Nucleus accumbens (tissue), 56 donors: ENCODE results near the gene KCNIP1.
"Not testable (repeated sequence)": the region's sequence is repeated elsewhere in the genome, so short reads cannot be mapped to it uniquely, and the experiment has no call there.

Experiments
- DNase-seq, 56 donors: peaks; one replicate each; lab custom pipeline; 2025; lab: John Stamatoyannopoulos, UW

Gene KCNIP1

GRCh38 chr5:170533383-170533782 lies 29.6 kb downstream of the KCNIP1 start:
- DNase-seq, result peak in 1 of 56 donors; percentile 13

GRCh38 chr5:170534177-170534576 lies 30.4 kb downstream of the KCNIP1 start:
- DNase-seq, result no peak

- no peak for DNase-seq
These were observed 31.1 kb downstream of the KCNIP1 start for GRCh38 chr5:170534941-170535340.

GRCh38 chr5:170536525-170536924 lies 32.7 kb downstream of the KCNIP1 start:
- DNase-seq, result no peak

GRCh38 chr5:170537451-170538095 lies 33.8 kb downstream of the KCNIP1 start:
- DNase-seq, result peak in 19 of 56 donors; percentile 16 to 56 (median 28)

- DNase-seq, result no peak
These were observed 34.3 kb downstream of the KCNIP1 start for GRCh38 chr5:170538096-170538465.

- no peak for DNase-seq
These were observed 35.1 kb downstream of the KCNIP1 start for GRCh38 chr5:170538696-170539586.

GRCh38 chr5:170540271-170540670 lies 36.5 kb downstream of the KCNIP1 start:
- no peak for DNase-seq

GRCh38 chr5:170541146-170541769 lies 37.4 kb downstream of the KCNIP1 start:
- peak in 2 of 56 donors; percentile 16 to 31 for DNase-seq

GRCh38 chr5:170542691-170543293 lies 39.0 kb downstream of the KCNIP1 start:
- no peak for DNase-seq

- no peak for DNase-seq
These were observed 41.5 kb downstream of the KCNIP1 start for GRCh38 chr5:170545313-170545712.

- DNase-seq, result no peak
These were observed 42.0 kb downstream of the KCNIP1 start for GRCh38 chr5:170545811-170546210.

GRCh38 chr5:170546282-170546681 lies 42.5 kb downstream of the KCNIP1 start:
- no peak for DNase-seq

- DNase-seq, result not testable (repeated sequence)
These were observed 46.6 kb downstream of the KCNIP1 start for GRCh38 chr5:170550382-170550781.

- DNase-seq, result no peak
These were observed 47.3 kb downstream of the KCNIP1 start for GRCh38 chr5:170551076-170551475.

- DNase-seq, result no peak
These were observed 47.8 kb downstream of the KCNIP1 start for GRCh38 chr5:170551622-170552021.

- peak in 51 of 56 donors; percentile 39 to 88 (median 69) for DNase-seq
These were observed 48.8 kb downstream of the KCNIP1 start for GRCh38 chr5:170552621-170553115.

GRCh38 chr5:170553218-170553617 lies 49.4 kb downstream of the KCNIP1 start:
- DNase-seq, result no peak

GRCh38 chr5:170554521-170555267 lies 50.9 kb downstream of the KCNIP1 start:
- peak in 26 of 56 donors; percentile 22 to 81 (median 46) for DNase-seq

- no peak for DNase-seq
These were observed 53.5 kb downstream of the KCNIP1 start for GRCh38 chr5:170557314-170557713.
